Muscle of arm (tissue), 12 donors: Measurements from ENCODE around the gene CCDC57. TPM values are rescaled to one million over a fixed set of nuclear protein-coding genes. Genes with fewer than 3 reads are reported as not detected.
A peak's percentile ranks its signal among the peaks of the same experiment; 100 is the strongest.
"Not testable (repeated sequence)": the region's sequence is repeated elsewhere in the genome, so short reads cannot be mapped to it uniquely, and the experiment has no call there.

ENCODE experiments used
- DNase-seq: peaks from one replicate; pipeline ENCODE4 v3.0.0-alpha.2; 2013
- polyA plus RNA-seq, 12 donors: library from polyadenylated mRNA; unstranded; fragments of 120-200 nt; gene quantifications; one replicate each; pipeline ENCODE4 v1.2.1, GENCODE V29; 2013; ENCODE audit not compliant: insufficient read length in 12 of 12

CCDC57 gene
- polyA plus RNA-seq, 12 donors, result 18.1 to 66.0 (median 22.2) TPM; not detected in 1

- no peak for DNase-seq
Observed at GRCh38 chr17:82156284-82156925, 56.2 kb downstream of the CCDC57 start.

- no peak for DNase-seq
Observed at GRCh38 chr17:82155606-82156005, 57.0 kb downstream of the CCDC57 start.

DNA sequence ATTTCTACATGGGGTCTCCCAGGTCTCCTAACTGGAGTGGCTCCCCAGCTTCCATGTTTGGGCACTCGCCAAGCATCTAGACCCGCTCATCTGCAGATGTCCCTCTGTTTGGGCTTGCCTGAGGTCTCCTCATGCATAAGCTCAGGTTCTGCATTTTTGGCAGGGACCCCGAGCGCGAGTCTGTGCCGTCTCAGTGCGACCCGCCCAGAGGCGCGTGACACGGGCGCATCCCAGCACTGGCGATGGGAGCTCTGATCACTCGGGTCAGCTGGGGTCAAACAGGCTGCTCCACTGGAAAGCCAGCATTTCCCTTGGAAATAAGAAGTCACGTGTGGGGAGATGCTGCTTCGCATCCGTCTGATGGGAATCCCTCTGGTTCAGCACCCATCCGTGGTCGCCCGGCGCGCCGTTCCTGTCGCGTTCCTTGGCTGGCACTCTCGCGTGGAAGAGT, 57.7 kb downstream of the CCDC57 start:
- no peak for DNase-seq

GRCh38 chr17:82153745-82154375, 58.8 kb downstream of the CCDC57 start:
- DNase-seq, result peak; percentile 69

- no peak for DNase-seq
Observed at GRCh38 chr17:82153295-82153691, 59.3 kb downstream of the CCDC57 start.

- DNase-seq, result no peak
Observed at GRCh38 chr17:82152556-82153294, 59.9 kb downstream of the CCDC57 start.

- no peak for DNase-seq
Observed at GRCh38 chr17:82152114-82152513, 60.5 kb downstream of the CCDC57 start.

GRCh38 chr17:82151106-82151957, 61.3 kb downstream of the CCDC57 start:
- no peak for DNase-seq

- no peak for DNase-seq
Observed at GRCh38 chr17:82149401-82150099, 63.1 kb downstream of the CCDC57 start.

- DNase-seq, result no peak
Observed at GRCh38 chr17:82148997-82149396, 63.6 kb downstream of the CCDC57 start.

GRCh38 chr17:82148011-82148410, 64.6 kb downstream of the CCDC57 start:
- DNase-seq, result no peak

GRCh38 chr17:82146663-82147654, 65.7 kb downstream of the CCDC57 start:
- DNase-seq, result no peak

DNA sequence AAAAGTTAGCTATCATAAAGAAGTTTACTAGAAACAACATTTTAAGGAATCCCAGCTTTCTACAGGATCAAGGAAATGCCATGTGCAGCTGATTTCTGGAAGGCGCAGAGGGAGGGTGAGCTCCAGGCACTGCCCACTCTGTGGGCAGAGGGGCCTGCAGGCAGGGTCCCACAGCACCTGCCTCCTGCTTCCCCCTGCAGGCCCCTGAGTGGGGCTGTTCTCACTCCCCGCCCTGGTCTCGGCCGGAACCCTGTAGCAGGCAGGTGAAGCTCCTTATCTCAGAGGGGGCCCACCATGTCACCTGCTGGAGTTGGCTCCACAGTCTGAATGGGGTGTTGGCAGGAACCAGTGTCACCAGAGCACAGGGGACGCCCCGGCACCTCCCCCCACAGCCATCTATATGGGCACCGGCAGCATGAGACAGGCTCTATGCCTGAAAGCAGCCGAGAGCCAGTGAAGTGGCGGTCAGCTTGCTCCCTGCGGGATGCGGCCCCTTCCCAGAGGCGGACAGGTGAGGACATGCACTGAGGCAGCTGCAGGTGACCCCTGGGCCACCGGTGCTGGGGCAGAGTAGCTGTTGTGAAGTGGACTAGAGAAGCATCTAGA, 67.0 kb downstream of the CCDC57 start:
- no peak for DNase-seq

GRCh38 chr17:82143333-82143732, 69.3 kb downstream of the CCDC57 start:
- DNase-seq, result no peak

DNA sequence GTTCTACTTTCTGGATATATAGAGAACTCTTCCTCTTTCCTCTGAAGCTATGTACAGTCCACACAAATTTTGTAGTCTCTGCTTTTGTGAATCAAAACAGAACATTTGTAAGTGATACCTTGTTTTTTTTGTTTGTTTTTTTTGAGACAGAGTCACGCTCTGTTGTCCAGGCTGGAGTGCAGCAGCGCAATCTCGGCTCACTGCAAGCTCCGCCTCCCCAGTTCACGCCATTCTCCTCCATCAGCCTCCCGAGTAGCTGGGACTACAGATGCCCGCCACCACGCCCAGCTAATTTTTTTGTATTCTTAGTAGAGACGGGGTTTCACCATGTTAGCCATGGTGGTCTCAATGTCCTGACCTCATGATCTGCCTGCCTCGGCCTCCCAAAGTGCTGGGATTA, 72.7 kb downstream of the CCDC57 start:
- not testable (repeated sequence) for DNase-seq

DNA sequence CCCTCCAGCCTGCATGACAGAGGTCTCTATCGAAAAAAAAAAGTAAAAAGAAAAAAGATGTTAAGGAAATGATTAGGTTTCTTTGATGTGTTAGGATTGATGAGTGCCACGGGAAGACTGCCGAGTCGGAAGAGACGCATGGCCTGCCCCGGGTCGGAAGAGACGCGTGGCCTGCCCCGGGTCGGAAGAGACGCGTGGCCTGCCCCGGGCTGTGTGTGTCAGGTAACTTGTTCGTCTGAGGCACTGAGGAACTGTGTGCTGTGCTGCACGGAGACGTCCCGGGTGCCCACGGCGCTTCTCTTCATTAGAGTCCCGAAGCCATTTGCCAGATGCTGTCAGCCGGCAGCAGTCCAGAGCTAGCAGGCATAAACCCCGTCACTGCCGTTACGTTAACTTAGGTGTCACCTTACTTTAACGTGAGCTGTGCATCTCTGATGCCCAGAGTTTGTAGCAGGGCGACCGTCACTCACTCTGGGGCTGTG, 74.1 kb downstream of the CCDC57 start:
- no peak for DNase-seq

DNA sequence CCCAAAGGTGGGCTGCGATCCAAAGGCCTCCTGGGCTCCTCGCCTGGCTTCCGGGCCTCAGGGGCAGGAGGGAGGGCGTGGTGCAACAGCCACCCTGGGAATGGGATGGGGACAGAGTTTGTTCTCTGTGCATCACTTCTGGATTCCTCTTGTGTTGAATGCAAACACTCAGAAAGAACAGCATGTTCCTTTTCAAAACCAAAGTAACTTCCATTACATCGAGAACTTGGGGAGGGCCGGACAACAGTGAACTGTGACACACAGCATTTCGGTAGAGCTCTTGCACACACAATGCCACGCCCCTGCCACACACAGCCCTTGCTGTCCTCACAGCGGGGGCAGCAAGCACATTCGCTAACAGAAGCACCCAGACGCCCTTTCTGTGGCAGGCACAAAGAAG, 78.5 kb downstream of the CCDC57 start:
- DNase-seq, result no peak

DNA sequence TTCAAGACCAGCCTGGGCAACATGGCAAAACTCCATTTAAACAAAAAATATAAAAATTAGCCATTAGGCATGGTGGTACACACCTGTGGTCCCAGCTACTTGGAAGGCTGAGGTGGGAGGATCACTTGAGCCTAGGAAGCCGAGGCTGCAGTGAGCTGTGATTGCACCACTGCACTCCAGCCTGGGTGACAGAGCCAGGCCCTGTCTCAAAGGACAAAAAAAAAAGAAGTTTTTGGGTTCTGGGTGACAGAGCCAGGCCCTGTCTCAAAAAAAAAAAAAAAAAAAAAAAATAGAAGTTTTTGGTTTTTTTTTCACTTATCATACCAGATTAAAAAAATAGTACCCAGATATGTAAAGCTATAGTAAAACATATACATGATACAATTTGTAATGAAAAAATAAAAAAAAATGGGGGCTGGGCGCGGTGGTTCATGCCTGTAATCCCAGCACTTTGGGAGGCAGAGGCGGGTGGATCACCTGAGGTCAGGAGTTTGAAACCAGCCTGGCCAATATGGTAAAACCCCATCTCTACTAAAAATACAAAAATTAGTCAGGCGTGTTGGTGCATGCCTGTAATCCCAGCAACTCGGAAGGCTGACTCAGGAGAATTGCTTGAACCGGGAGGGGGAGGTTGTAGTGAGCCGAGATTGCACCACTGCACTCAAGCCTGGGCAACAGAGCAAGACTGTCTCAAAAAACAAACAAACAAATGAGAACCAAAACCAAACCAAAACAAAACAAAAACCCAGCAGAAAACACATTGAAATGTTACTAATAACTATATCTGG, 79.3 kb downstream of the CCDC57 start:
- not testable (repeated sequence) for DNase-seq

DNA sequence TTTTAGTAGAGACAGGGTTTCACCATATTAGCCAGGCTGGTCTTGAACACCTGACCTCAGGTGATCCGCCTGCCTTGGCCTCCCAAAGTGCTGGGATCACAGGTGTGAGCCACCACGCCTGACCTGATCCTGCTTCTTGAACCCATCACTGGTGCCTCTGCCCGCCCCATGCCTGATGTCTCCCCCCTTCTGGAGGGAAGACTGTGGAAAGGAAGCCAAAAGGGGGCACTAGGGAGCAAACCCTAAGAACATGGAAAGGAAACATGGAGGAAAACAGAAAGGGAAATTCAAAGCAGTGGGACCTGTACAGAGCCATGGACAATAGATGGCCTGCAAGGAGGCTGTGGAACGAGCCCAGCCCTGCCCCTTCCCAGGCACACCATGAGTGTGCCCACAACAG, 83.5 kb downstream of the CCDC57 start:
- DNase-seq, result no peak
